AML-193 (cell line): Measurements from ENCODE around the gene EZH2.

Experiments used
- DNase-seq, 2 experiments: peaks; one replicate each; lab custom pipeline; 2025; lab: John Stamatoyannopoulos, UW

EZH2 gene

DNA sequence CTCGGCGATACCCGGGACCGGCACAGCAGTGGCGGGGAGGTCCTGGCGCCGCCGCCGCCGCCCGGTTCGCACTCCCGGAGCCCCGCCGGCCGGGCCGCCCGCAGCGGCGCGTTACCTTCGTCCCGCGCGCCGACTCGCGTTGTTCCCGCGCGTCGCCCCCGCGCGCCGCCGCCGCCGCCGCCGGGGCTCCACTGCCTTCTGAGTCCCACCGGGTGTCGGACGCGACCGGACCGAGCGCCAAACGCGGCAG lies at the start of gene EZH2:
TSS of gene EZH2 (minus strand) at position 243 of the 250 bp plus-strand sequence. CDS start 36,993 bp downstream, outside the sequence.
- DNase-seq: no peak

DNA sequence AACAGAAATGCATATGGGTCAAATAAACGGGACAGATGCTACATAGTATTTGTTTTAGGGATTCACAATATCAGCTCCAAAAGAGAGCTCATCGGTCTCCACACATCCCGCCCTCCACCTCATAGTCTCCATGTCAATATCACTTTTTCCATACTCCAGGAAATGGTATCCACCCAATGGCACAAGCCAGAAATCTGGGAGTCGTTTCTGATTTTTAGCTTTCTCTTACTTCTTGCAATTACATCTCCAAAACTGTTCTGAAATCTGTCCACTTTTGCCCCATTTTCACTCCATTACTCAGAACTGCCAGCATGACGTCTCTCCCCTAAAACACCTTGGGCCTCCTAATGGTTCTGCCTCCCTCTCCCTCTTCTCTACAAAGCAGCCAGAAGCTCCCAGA lies 47.4 kb upstream of the EZH2 start:
- DNase-seq: no peak

DNA sequence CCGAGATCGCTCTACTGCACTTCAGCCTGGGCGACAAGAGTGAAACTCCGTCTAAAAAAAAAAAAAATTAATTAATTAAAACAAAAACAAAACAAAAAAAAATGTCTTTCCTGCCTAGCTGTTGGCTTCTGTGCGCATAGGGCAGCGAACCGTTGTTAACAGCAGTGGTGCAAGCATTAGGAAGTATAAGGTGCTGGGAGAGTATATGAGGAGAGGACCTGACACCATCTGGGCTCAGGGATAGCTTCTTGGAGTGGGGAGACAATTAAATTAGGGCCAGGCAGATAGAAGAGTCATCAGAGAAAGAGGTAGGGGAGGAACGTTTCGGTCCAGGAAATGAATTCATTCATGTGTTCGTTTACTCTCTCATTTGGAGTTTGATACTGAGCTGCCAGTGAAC lies 46.2 kb upstream of the EZH2 start:
- DNase-seq: no peak

DNA sequence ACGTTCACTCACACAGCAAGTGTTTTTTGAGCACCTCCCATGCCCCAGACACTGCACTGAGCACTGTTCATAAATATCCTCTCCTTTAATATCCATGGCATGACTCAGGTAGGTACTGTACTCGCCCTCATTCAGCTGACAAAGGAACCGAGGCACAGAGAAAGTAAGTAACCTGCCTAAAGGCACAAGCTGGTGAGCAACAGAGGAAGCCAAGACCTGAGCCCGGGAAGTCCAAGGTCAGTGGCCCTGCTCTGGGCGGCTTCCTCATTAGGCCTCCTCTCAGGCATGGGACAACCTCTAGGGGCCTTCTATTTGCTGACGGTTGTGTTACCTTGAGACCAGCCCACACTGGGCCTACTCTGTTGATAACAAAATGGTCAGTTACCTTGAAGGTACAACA lies 45.1 kb upstream of the EZH2 start:
- no peak for DNase-seq

GRCh38 chr7:148927123-148928045 lies 43.3 kb upstream of the EZH2 start:
- DNase-seq: no peak

GRCh38 chr7:148925836-148926235 lies 41.7 kb upstream of the EZH2 start:
- no peak for DNase-seq

- no peak for DNase-seq
Measured at GRCh38 chr7:148924011-148924410, 39.9 kb upstream of the EZH2 start.

DNA sequence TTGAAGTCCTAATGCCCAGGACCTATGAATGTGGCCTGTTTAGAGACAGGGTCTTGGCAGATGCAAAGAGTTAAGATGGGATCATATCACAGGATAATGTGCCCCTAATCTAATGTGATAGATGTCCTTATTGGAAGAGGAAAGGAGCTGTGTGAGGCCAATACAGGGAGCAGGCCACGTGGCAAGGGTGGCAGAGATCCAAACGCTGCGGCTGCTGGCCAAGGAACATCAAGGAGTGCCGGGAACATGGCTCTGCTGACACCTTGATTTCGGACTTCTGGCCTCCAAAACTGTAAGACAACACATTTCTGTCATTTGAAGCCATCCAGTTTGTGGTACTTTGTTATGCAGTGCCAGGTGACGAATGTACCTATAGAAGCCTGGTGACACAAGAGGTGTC lies 37.7 kb upstream of the EZH2 start:
- DNase-seq: no peak

- DNase-seq: no peak
Measured at GRCh38 chr7:148921189-148921588, 37.1 kb upstream of the EZH2 start.

DNA sequence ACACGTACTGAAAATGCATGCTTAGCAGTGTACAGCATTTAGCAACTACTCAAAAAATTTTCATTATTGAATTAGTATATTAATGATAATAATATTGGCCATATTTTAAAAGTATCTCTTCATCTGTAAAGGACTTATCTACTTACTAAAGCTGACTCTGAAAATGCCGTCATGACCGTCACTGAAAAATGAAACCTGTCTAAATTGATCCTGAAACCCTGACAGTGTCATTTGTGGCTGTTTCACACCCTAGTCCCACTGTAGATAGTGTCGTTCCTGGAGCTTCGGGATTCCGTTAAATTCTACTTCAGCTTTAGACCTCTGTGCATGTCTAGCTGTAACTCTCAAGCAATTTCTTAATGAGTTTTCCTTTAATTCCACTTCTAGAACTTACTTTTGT lies 35.8 kb upstream of the EZH2 start:
- no peak for DNase-seq

- DNase-seq: no peak
Measured at GRCh38 chr7:148918058-148918596, 34.0 kb upstream of the EZH2 start.

DNA sequence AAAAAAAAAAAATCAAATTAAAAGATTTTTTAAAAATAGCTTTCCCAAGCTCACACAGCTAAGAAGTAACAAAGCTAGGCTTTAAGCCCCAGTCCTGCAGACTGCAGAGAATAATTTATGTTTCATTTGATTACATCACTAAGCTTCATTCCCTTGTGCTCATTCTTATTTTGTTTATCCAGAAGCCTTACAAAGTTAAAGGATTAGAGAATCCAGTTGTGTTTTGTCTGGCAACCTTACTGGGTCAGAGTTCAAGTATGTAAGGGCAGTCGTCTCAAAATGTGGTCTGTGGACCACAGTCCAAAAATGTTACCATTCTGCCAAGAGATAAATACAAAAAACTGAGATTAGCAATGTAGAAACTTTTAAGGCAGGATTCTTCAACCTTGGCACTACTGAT lies 32.1 kb upstream of the EZH2 start:
- DNase-seq: no peak

DNA sequence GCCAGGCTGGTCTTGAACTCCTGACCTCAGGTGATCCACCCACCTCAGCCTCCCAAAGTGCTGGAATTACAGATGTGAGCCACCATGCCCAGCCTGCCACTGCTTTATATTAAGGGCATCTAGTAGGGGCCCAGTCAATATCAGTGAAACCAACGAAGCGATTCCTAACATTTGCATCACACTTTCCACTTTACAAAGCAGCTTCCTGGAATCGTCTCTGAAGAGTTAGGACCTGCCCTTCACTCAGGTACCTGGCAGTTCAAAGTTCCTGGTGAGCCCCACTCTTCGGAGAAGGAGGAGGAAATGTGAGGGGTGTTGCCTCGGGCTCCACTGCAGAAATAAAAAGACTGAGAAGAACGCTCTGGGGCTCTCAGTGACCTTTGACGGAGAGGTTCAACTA lies 31.1 kb upstream of the EZH2 start:
- DNase-seq: no peak

DNA sequence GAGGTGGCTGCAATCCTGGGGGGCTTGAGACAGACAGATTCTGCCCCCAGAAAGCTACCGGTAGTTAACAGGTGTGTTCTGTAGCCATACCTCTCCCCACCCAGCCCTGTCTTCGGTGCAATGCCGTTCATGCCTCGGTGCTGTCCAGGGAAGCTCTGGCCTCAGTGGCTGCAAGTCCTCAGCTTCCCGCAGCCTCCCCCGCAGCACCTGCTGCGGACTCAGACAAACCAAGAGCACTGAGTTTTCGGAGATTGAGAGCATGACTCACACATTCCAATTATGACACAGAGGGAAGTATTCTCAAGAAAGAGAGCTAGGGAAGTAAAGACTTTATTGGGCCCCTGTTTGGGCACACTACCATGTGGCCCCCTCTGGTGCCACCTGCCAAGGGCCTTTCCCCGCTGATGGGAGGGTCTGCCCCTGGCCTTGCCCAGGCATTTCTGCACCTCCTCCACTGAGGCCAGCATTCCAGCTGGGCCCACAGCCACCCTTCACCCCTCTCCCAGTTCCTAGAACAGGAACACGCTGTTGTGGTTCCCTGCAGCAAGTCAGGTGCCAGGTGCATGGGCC lies 30.2 kb upstream of the EZH2 start:
- DNase-seq: no peak

DNA sequence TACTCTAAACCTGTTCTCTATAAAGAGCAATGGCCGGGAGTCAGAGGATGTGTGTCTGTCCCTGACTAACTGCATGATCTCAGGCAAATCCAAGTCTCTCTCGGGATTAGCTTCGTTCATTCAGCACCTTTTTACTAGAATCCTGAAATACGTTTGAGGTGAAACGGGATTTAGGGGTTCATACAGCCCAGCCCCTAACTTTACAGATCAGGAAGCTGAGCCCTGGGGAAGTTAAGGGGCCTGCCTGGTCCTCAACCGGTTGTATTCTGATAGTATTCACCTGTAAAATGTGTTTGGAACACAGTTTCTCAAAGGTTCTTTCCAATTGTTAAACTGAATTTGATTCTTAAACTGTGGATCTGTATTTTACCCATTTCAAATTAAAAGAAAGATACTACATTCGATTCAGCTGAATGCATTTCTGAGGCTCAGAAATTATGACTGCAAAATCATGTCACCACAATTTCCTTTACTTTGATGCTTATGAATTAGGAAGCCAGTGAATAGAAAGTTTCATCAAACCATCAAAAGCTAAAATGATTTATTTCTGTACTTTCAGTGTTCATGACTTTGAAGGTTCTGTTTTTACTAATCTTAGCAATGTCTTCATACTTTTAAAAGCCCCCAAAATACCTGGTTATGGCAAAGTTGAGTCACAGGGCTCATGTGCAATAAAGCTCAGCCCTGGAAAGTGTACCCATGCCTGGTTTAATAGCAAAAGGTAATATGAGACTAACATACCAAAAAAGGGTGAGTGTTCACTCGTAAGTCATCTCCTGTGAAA lies 28.9 kb upstream of the EZH2 start:
- no peak for DNase-seq

DNA sequence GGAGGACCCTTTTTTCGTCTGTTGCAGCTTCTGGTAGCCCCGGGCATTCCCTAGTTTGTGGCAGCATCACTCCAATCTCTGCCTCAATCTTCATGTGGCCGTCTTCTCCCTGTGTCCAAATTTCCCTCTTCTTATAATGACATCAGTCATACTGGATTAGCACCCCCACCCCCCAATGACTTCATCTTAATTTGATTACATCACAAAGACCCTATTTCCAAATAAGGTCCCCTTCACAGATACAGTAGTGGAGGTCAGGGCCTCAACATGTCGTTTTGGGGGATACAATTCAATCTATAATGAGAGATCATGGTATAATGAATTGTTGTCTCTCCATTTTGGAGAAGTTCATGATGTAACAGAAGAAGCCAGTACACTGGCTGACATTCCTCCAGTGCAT lies 28.1 kb upstream of the EZH2 start:
- DNase-seq: no peak

DNA sequence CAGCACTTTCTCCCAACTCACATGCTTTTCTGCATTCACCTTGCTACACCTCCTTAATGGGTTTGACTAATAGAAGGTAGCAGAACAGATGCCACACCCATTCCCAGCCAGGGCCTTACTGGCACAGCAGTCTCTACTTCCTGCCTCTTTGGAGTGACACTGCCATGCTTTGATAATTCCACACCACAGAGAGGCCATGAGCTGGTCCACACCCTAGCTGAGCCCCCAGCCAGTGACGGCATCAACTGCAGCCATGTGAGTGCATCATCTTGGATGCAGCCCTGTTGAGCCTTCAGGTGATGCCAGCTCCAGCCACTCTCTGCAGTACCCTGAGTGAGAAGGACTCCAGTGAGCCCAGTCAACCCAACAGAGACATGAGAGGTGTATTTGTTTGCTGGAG lies 27.5 kb upstream of the EZH2 start:
- no peak for DNase-seq

- DNase-seq: no peak
Measured at GRCh38 chr7:148909568-148909967, 25.5 kb upstream of the EZH2 start.

GRCh38 chr7:148906707-148907498 lies 22.8 kb upstream of the EZH2 start:
- no peak for DNase-seq

- DNase-seq: no peak
Measured at GRCh38 chr7:148905093-148905666, 21.1 kb upstream of the EZH2 start.

DNA sequence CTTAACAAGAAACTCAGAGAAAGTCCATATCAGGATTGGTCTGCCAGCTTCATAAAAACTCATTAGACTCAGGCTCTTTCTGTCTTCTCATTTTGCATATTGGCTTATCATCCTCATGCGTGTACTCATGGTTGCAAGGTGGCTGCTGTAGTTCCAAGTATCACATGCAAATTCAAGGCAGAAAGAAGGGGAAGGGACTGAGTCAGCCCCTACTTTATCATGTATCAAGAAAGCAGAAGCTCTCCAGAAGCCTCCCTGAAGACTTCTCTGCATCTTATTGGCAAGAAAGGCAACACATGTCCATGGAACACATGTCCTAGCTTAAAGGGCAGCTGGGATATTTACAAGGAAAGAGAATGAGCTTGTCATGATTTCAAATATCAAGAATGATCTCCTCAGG lies 19.4 kb upstream of the EZH2 start:
- no peak for DNase-seq

- no peak for DNase-seq
Measured at GRCh38 chr7:148901178-148901577, 17.1 kb upstream of the EZH2 start.
